HG03457 (cell line): Measurements from ENCODE around the gene OGG1.
A peak's percentile ranks its signal among the peaks of the same experiment; 100 is the strongest.

Source experiments
- ATAC-seq: cut with Tn5 transposase; IDR thresholded peaks from one replicate; pipeline ENCODE4 v1.9.1; 2021; ENCODE audit warnings: moderate number of reproducible peaks; ENCODE audit not compliant: unreplicated experiment

OGG1 gene

GRCh38 chr3:9727041-9727595, 22.6 kb upstream of the OGG1 start:
- ATAC-seq = no peak

- ATAC-seq = no peak
Observed at GRCh38 chr3:9727743-9728142, 22.0 kb upstream of the OGG1 start.

- ATAC-seq = no peak
Observed at GRCh38 chr3:9729419-9729818, 20.3 kb upstream of the OGG1 start.

GRCh38 chr3:9730657-9731205, 19.0 kb upstream of the OGG1 start:
- ATAC-seq = peak; percentile 29

- ATAC-seq = peak; percentile 87
Observed at GRCh38 chr3:9731206-9732079, 18.3 kb upstream of the OGG1 start, which contains the start of gene BRPF1. Gene BRPF1, plus strand, starts transcription at chr3:9731735. Its CDS starts 2,406 bp downstream, at chr3:9734141.

- no peak for ATAC-seq
Observed at GRCh38 chr3:9732080-9732739, 17.5 kb upstream of the OGG1 start.

- no peak for ATAC-seq
Observed at GRCh38 chr3:9732740-9733115, 17.0 kb upstream of the OGG1 start.

- no peak for ATAC-seq
Observed at GRCh38 chr3:9736831-9737230, 12.9 kb upstream of the OGG1 start.

- no peak for ATAC-seq
Observed at GRCh38 chr3:9739181-9739580, 10.6 kb upstream of the OGG1 start.

- no peak for ATAC-seq
Observed at GRCh38 chr3:9742560-9742959, 7.2 kb upstream of the OGG1 start.

GRCh38 chr3:9743548-9743947, 6.2 kb upstream of the OGG1 start:
- ATAC-seq = no peak

- no peak for ATAC-seq
Observed at GRCh38 chr3:9744162-9744561, 5.6 kb upstream of the OGG1 start.

GRCh38 chr3:9745521-9745920, 4.2 kb upstream of the OGG1 start:
- ATAC-seq = no peak

- no peak for ATAC-seq
Observed at GRCh38 chr3:9746330-9746729, 3.4 kb upstream of the OGG1 start.

- no peak for ATAC-seq
Observed at GRCh38 chr3:9747267-9747666, 2.5 kb upstream of the OGG1 start.

- no peak for ATAC-seq
Observed at GRCh38 chr3:9748031-9748430, 1.7 kb upstream of the OGG1 start.

GRCh38 chr3:9749296-9749644, 482 bp upstream of the OGG1 start:
- ATAC-seq = no peak

- ATAC-seq = no peak
Observed at GRCh38 chr3:9750556-9751411, 1.0 kb downstream of the OGG1 start.

GRCh38 chr3:9754678-9755077, 4.9 kb downstream of the OGG1 start:
- ATAC-seq = no peak

- no peak for ATAC-seq
Observed at GRCh38 chr3:9757427-9757826, 7.7 kb downstream of the OGG1 start.
